ENCODE data around the gene HOXD10. TPM values are rescaled to one million over a fixed set of nuclear protein-coding genes. Genes with fewer than 3 reads are reported as not detected.

The HOXD10 gene
- total and polyA plus RNA-seq, 7 experiments from 2014 or later, result not detected

DNA sequence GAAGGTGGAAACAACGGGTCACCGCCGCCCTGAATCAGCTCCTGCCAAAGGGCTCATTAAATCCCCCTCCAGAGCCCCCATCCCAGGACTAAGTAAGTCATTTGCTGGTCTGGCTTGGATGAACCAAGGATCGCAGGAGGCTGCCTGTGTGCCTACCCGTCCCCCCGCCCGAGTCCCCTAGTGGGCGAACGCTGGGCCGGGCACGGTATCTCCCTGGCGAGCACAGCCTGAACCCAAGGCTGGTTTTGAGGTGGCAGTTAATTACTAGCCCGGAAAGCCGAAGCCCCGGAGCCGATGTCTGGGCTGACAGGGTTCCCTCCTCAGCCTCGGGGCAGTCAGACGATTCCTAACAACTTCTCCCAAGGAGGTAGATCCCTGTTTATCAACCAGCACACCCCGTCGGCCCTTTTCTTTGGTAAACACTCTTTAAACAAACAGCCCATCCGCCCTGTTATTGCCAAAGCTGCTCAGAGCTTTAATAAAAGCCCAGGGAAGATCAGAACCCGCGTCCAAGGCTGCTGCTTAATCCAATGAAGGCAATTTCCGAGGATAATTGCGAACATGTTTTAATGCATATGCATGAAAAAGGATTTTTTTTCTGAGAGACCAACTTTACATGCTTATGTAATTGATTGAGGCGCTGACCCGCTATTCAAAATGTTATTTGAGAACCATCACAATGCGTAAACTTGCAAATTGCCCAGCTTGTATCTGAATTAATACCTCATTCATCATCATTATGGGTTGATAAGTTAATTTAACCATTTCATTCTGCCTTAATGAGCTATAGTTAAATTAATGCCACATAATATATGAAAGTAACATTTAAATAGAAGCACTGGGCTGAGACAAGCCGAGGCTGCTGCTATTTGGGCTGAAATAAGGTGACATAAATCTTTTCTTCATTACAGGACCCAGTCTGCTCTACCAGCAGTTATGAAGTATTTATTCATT, 43.4 kb upstream of the HOXD10 start:
- Mint-ChIP-seq H3K27me3 (peaks cover 86 to 95% (median 87%) of the 10 kb centered on the region in 5 donors), H3K4me1 (peaks cover 0 to 11% (median 9%) of the 10 kb centered on the region in 7 donors), H3K36me3 (peaks cover 0 to 9% (median 2%) of the 10 kb centered on the region in 5 donors), H3K27ac (no peak overlapping the region), H3K9me3 (peaks cover under 1 to 37% (median 17%) of the 10 kb centered on the region in 11 donors), H3K4me3 (no peak overlapping the region)
- DNase-seq, result no peak
- ChIA-PET CTCF (interaction anchor here (1.2 kb wide), 1 partner anchor 578 kb away, joined by 3 read pairs; no protein-coding TSS in a partner anchor), POLR2A (no interaction called here)
- no peaks in the 10 kb centered on the region for H3K36me3 ChIP-seq (ENCODE audit: control insufficient read depth in 2 of 3, insufficient read depth in 3 of 3, low read length in 3 of 3)
- intact Hi-C loops (cut with micrococcal nuclease), result no loop called here
- H3K4me3 ChIP-seq (ENCODE audit: low read length), result no peak overlapping the region
- peaks cover 0 to 7% (median 0%) of the 10 kb centered on the region in 3 experiments for H3K9me3 ChIP-seq (ENCODE audit: control insufficient read depth in 2 of 3, low read length in 3 of 3)
- H3K27me3 ChIP-seq (ENCODE audit: control insufficient read depth in 2 of 2, insufficient read depth in 2 of 2, low read length in 2 of 2), result peaks cover 30 to 54% of the 10 kb centered on the region in 2 donors
- H3K4me1 ChIP-seq (ENCODE audit: control insufficient read depth in 2 of 2, insufficient read depth in 2 of 2, low read length in 2 of 2), result no peaks in the 10 kb centered on the region
- H3K27ac ChIP-seq (ENCODE audit: low read depth, low read length), result no peak overlapping the region
- no peak for ATAC-seq

DNA sequence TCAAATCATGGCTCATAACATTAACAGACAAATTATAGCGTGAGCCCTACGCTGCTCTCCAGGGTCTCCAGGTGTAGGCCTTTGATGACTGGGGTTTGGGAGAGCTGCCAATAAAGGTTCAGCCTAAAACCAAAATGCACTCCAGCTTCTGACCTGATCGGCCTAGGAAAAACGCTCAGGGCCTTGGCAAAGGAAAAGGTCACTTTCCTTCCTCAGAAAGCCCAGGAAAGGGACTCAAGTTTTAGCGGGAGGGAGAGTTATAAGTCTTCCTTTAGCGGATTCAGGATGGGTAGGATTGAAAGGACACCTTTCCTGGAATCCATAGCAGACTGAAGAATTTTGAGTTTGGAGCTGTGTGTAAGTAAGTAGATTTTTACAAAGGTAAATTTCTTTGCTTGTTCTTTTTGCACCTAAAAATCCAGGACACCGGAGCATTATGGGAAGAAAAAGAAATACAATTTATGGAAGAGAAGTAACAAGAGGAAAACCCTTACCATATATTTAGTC, 41.6 kb upstream of the HOXD10 start:
- H3K27ac ChIP-seq (ENCODE audit: low read depth, low read length), result no peak overlapping the region
- peaks cover 0 to 7% of the 10 kb centered on the region in 2 donors for H3K4me1 ChIP-seq (ENCODE audit: control insufficient read depth in 2 of 2, insufficient read depth in 2 of 2, low read length in 2 of 2)
- peaks cover 35 to 70% of the 10 kb centered on the region in 2 donors for H3K27me3 ChIP-seq (ENCODE audit: control insufficient read depth in 2 of 2, insufficient read depth in 2 of 2, low read length in 2 of 2)
- no peaks in the 10 kb centered on the region for H3K36me3 ChIP-seq (ENCODE audit: control insufficient read depth in 2 of 3, insufficient read depth in 3 of 3, low read length in 3 of 3)
- Mint-ChIP-seq H3K27ac (peak overlapping the region in 1 of 9 donors; percentile 38), H3K27me3 (peaks cover 84 to 93% (median 85%) of the 10 kb centered on the region in 5 donors), H3K4me3 (no peak overlapping the region), H3K36me3 (peaks cover 0 to 20% (median 5%) of the 10 kb centered on the region in 5 donors), H3K4me1 (peaks cover 0 to 16% (median 13%) of the 10 kb centered on the region in 7 donors), H3K9me3 (peaks cover 6 to 48% (median 28%) of the 10 kb centered on the region in 11 donors)
- ATAC-seq, result no peak
- DNase-seq, result no peak
- CTCF ChIA-PET, result no interaction called here
- peaks cover 0 to 19% (median 0%) of the 10 kb centered on the region in 3 experiments for H3K9me3 ChIP-seq (ENCODE audit: control insufficient read depth in 2 of 3, low read length in 3 of 3)
- intact Hi-C loops (cut with micrococcal nuclease), result loop anchor here (5.0 kb wide), 3 partner anchors 37 to 1738 kb away; no protein-coding TSS in a partner anchor
- no peak overlapping the region for H3K4me3 ChIP-seq (ENCODE audit: low read length)
- POLR2A ChIA-PET, result no interaction called here

DNA sequence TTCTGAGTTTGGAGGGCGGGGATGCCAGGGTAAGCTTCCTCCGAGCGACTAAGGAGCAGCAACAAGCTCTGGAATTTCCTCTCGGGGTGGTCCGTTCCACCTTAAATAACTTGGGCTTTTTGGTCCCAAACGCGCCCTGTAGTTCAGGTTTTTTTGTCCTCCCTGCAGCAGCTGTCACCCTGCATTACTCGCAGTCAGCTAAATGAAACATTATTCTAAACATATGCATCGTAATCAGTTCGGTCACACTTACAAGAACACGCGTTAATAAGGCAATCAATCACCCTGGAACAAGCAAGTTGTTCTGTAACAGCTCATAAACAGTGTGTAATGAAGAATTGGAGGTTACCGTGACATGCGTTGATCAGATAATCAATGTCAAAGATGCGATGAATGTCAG, 41.1 kb upstream of the HOXD10 start:
- Histone ChIP-seq H3K27ac (ENCODE audit: low read depth, low read length) (no peak overlapping the region), H3K4me1 (ENCODE audit: control insufficient read depth in 2 of 2, insufficient read depth in 2 of 2, low read length in 2 of 2) (peaks cover 0 to 7% of the 10 kb centered on the region in 2 donors), H3K36me3 (ENCODE audit: control insufficient read depth in 2 of 3, insufficient read depth in 3 of 3, low read length in 3 of 3) (no peaks in the 10 kb centered on the region), H3K9me3 (ENCODE audit: control insufficient read depth in 2 of 3, low read length in 3 of 3) (peaks cover 0 to 19% (median 0%) of the 10 kb centered on the region in 3 experiments), H3K27me3 (ENCODE audit: control insufficient read depth in 2 of 2, insufficient read depth in 2 of 2, low read length in 2 of 2) (peaks cover 35 to 69% of the 10 kb centered on the region in 2 donors), H3K4me3 (ENCODE audit: low read length) (no peak overlapping the region)
- Mint-ChIP-seq H3K27ac (peak overlapping the region in 3 of 9 donors; percentile 26 to 64 (median 38)), H3K4me1 (peaks cover 0 to 16% (median 13%) of the 10 kb centered on the region in 7 donors), H3K27me3 (peaks cover 79 to 88% (median 81%) of the 10 kb centered on the region in 5 donors), H3K4me3 (no peak overlapping the region), H3K36me3 (peaks cover 0 to 20% (median 5%) of the 10 kb centered on the region in 5 donors), H3K9me3 (peaks cover 6 to 48% (median 28%) of the 10 kb centered on the region in 11 donors)
- ATAC-seq, result no peak
- CTCF ChIA-PET, result interaction anchor here (0.5 kb wide), 1 partner anchor 701 kb away, joined by 3 read pairs; no protein-coding TSS in a partner anchor
- POLR2A ChIA-PET, result no interaction called here
- intact Hi-C loops (cut with micrococcal nuclease), result loop anchor here (5.0 kb wide), 3 partner anchors 37 to 1738 kb away; no protein-coding TSS in a partner anchor
- no peak for DNase-seq

DNA sequence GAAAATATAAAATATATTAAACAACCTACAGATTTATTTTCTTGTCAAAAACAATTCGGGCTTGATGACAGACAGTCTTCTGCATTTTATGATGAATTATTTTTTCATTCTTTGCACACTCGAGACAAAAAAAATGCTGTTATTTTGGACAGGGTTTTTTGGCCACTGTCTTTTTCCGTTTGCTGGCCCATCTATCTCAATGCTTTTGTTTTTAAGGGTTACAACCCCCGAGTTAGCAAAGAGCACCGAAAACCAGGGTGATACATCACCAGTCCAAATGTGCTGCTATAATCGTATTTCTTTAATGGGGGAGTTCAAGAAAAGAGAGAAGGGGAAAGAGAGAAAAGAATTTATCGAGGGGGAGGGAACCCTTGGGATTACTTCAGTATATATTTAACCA, 40.5 kb upstream of the HOXD10 start:
- ChIA-PET CTCF (interaction anchor here (0.5 kb wide), 1 partner anchor 702 kb away, joined by 3 read pairs; no protein-coding TSS in a partner anchor), POLR2A (no interaction called here)
- Mint-ChIP-seq H3K27me3 (peaks cover 77 to 85% (median 80%) of the 10 kb centered on the region in 5 donors), H3K36me3 (peaks cover 0 to 22% (median 5%) of the 10 kb centered on the region in 5 donors), H3K4me1 (peaks cover 0 to 17% (median 14%) of the 10 kb centered on the region in 7 donors), H3K4me3 (peak overlapping the region in 1 of 10 donors; percentile 22), H3K9me3 (peaks cover 6 to 52% (median 28%) of the 10 kb centered on the region in 11 donors), H3K27ac (peak overlapping the region in 3 of 9 donors; percentile 0 to 64 (median 9))
- Histone ChIP-seq H3K36me3 (ENCODE audit: control insufficient read depth in 2 of 3, insufficient read depth in 3 of 3, low read length in 3 of 3) (no peaks in the 10 kb centered on the region), H3K9me3 (ENCODE audit: control insufficient read depth in 2 of 3, low read length in 3 of 3) (peaks cover 0 to 25% (median 0%) of the 10 kb centered on the region in 3 experiments), H3K27me3 (ENCODE audit: control insufficient read depth in 2 of 2, insufficient read depth in 2 of 2, low read length in 2 of 2) (peaks cover 37 to 69% of the 10 kb centered on the region in 2 donors), H3K4me3 (ENCODE audit: low read length) (no peak overlapping the region), H3K4me1 (ENCODE audit: control insufficient read depth in 2 of 2, insufficient read depth in 2 of 2, low read length in 2 of 2) (peaks cover 0 to 7% of the 10 kb centered on the region in 2 donors), H3K27ac (ENCODE audit: low read depth, low read length) (no peak overlapping the region)
- no peak for DNase-seq
- intact Hi-C loops (cut with micrococcal nuclease), result loop anchor here (2.0 to 5.0 kb wide), 4 partner anchors 36 to 1739 kb away; partner anchors contain the start of gene LNPK (in 1 of the 2)
- ATAC-seq, result no peak

DNA sequence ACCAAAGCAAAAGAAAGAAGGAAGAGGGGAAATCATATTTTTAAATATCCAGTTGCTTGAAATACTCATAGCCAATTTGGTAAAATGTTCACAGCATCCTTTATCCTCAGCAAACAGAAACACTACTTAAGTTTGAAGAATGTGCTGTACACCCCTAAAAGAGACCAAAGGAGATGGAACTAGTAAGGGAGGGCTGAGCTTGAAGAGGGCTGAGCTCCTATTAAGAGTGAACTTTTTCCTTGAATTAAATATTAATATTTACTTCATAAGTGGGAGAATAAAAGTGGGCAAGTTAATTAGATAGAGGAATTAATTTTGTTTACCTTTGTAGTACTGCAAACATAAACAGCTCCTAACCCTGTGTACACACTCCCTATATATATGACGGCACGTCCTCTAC, 39.8 kb upstream of the HOXD10 start:
- no peak overlapping the region for H3K4me3 Mint-ChIP-seq
- no peak overlapping the region for H3K4me3 ChIP-seq (ENCODE audit: low read length)
- DNase-seq (no peak), ATAC-seq (no peak)
- peak overlapping the region in 3 of 9 donors; percentile 0 to 51 (median 33) for H3K27ac Mint-ChIP-seq
- CTCF ChIA-PET, result no interaction called here
- H3K36me3 Mint-ChIP-seq, result peaks cover 0 to 29% (median 5%) of the 10 kb centered on the region in 5 donors
- H3K9me3 ChIP-seq (ENCODE audit: control insufficient read depth in 2 of 3, low read length in 3 of 3), result peaks cover 0 to 32% (median 0%) of the 10 kb centered on the region in 3 experiments
- intact Hi-C loops (cut with micrococcal nuclease), result loop anchor here (2.0 to 5.0 kb wide), 4 partner anchors 36 to 1739 kb away; partner anchors contain the start of gene LNPK (in 1 of the 2)
- H3K9me3 Mint-ChIP-seq, result peaks cover 7 to 60% (median 30%) of the 10 kb centered on the region in 11 donors
- H3K36me3 ChIP-seq (ENCODE audit: control insufficient read depth in 2 of 3, insufficient read depth in 3 of 3, low read length in 3 of 3), result no peaks in the 10 kb centered on the region
- H3K4me1 Mint-ChIP-seq, result peaks cover 0 to 21% (median 13%) of the 10 kb centered on the region in 7 donors
- POLR2A ChIA-PET, result no interaction called here
- H3K4me1 ChIP-seq (ENCODE audit: control insufficient read depth in 2 of 2, insufficient read depth in 2 of 2, low read length in 2 of 2), result peaks cover 0 to 7% of the 10 kb centered on the region in 2 donors
- peaks cover 73 to 86% (median 81%) of the 10 kb centered on the region in 5 donors for H3K27me3 Mint-ChIP-seq
- no peak overlapping the region for H3K27ac ChIP-seq (ENCODE audit: low read depth, low read length)
- H3K27me3 ChIP-seq (ENCODE audit: control insufficient read depth in 2 of 2, insufficient read depth in 2 of 2, low read length in 2 of 2), result peaks cover 41 to 75% of the 10 kb centered on the region in 2 donors

Data from naive thymus-derived CD4-positive, alpha-beta T cell (primary cell).